ENCODE data around the gene CAP2. TPM values are rescaled to one million over a fixed set of nuclear protein-coding genes. Genes with fewer than 3 reads are reported as not detected.

CAP2 gene
- total RNA-seq, 4 donors from 2014 or later: 3.2 to 16.2 (median 10.6) TPM

- Histone ChIP-seq H3K4me1 (peaks cover 0 to 5% of the 10 kb centered on the region in 2 donors), H3K4me3 (replicated peaks in 1 of 3) (no peak overlapping the region), H3K27ac (no peak overlapping the region), H3K36me3 (no peaks in the 10 kb centered on the region), H3K27me3 (no peaks in the 10 kb centered on the region), H3K9me3 (no peaks in the 10 kb centered on the region)
- intact Hi-C loops (cut with DNase I): loop anchor here (5.0 to 10.0 kb wide), 2 partner anchors 214 to 537 kb away; partner anchors contain the start of gene NHLRC1
- DNase-seq: no peak
- TF ChIP-seq CTCF (IDR thresholded peaks at IDR 0.05) (no peak), POLR2A (IDR thresholded peaks at IDR 0.05) (no peak)
- 90 to 95% methylated on average over 6 of the region's 6 CpGs for WGBS, 2 donors
Measured at GRCh38 chr6:17588011-17588410, 194.6 kb downstream of the CAP2 start.

- Histone ChIP-seq H3K4me3 (replicated peaks in 1 of 3) (no peak overlapping the region), H3K9me3 (no peaks in the 10 kb centered on the region), H3K27ac (peak overlapping the region; percentile 40 to 61 (median 48)), H3K36me3 (no peaks in the 10 kb centered on the region), H3K4me1 (no peaks in the 10 kb centered on the region), H3K27me3 (no peaks in the 10 kb centered on the region)
- intact Hi-C loops (cut with DNase I): loop anchor here (5.0 to 10.0 kb wide), 2 partner anchors 213 to 535 kb away; partner anchors contain the start of gene NHLRC1
- TF ChIP-seq POLR2A (IDR thresholded peaks at IDR 0.05) (peak in 1 of 2 donors; percentile 52), CTCF (IDR thresholded peaks at IDR 0.05) (peak in 4 of 6 experiments; percentile 2 to 36 (median 24))
- DNase-seq: peak; percentile 80 to 81
- WGBS, 2 donors: 56 to 60% methylated on average over 5 of the region's 5 CpGs
Measured at GRCh38 chr6:17589406-17590096, 196.2 kb downstream of the CAP2 start.

- no peak overlapping the region for H3K27ac ChIP-seq
- no peaks in the 10 kb centered on the region for H3K36me3 ChIP-seq
- H3K4me3 ChIP-seq (replicated peaks in 1 of 3): no peak overlapping the region
- H3K4me1 ChIP-seq: no peaks in the 10 kb centered on the region
- WGBS, 2 donors: 80 to 93% methylated on average over 1 of the region's 1 CpG
- no peak for DNase-seq
- H3K9me3 ChIP-seq: no peaks in the 10 kb centered on the region
- H3K27me3 ChIP-seq: no peaks in the 10 kb centered on the region
- TF ChIP-seq CTCF (IDR thresholded peaks at IDR 0.05) (no peak), POLR2A (IDR thresholded peaks at IDR 0.05) (no peak)
- intact Hi-C loops (cut with DNase I): no loop called here
Measured at GRCh38 chr6:17591287-17591686, 197.9 kb downstream of the CAP2 start.

GRCh38 chr6:17593246-17593645 lies 199.9 kb downstream of the CAP2 start:
- intact Hi-C loops (cut with DNase I): no loop called here
- TF ChIP-seq POLR2A (IDR thresholded peaks at IDR 0.05) (no peak), CTCF (IDR thresholded peaks at IDR 0.05) (no peak)
- no peak overlapping the region for H3K27ac ChIP-seq
- H3K27me3 ChIP-seq: no peaks in the 10 kb centered on the region
- no peaks in the 10 kb centered on the region for H3K4me1 ChIP-seq
- H3K36me3 ChIP-seq: no peaks in the 10 kb centered on the region
- no peak for DNase-seq
- no peak overlapping the region for H3K4me3 ChIP-seq (replicated peaks in 1 of 3)
- H3K9me3 ChIP-seq: no peaks in the 10 kb centered on the region

- Histone ChIP-seq H3K4me1 (no peaks in the 10 kb centered on the region), H3K9me3 (no peaks in the 10 kb centered on the region), H3K27ac (no peak overlapping the region), H3K36me3 (no peaks in the 10 kb centered on the region), H3K4me3 (replicated peaks in 1 of 3) (no peak overlapping the region), H3K27me3 (no peaks in the 10 kb centered on the region)
- intact Hi-C loops (cut with DNase I): no loop called here
- 95 to 96% methylated on average over 3 of the region's 3 CpGs for WGBS, 2 donors
- TF ChIP-seq POLR2A (IDR thresholded peaks at IDR 0.05) (no peak), CTCF (IDR thresholded peaks at IDR 0.05) (no peak)
- no peak for DNase-seq
Measured at GRCh38 chr6:17596085-17596484, 202.7 kb downstream of the CAP2 start.

All from thyroid gland (tissue), 4 donors.